ENCODE measurements around the gene CRKL. TPM values are rescaled to one million over a fixed set of nuclear protein-coding genes. Genes with fewer than 3 reads are reported as not detected.

The CRKL gene
- total and polyA plus RNA-seq, 4 donors = 55.2 to 88.0 (median 64.6) TPM

- no peaks in the 10 kb centered on the region for H3K9me3 ChIP-seq (ENCODE audit: control insufficient read depth, insufficient read depth, low read length)
- WGBS (ENCODE audit: insufficient coverage) = 32% methylated on average over 11 of the region's 13 CpGs
- H3K27ac ChIP-seq (ENCODE audit: low read depth, low read length) = no peak overlapping the region
- peaks cover 43% of the 10 kb centered on the region for H3K4me1 ChIP-seq (ENCODE audit: control insufficient read depth, insufficient read depth, low read length)
- H3K27me3 ChIP-seq (ENCODE audit: control insufficient read depth, insufficient read depth, low read length) = no peaks in the 10 kb centered on the region
- H3K4me3 ChIP-seq (ENCODE audit: low read depth, low read length) = peak overlapping the region; percentile 28
- H3K36me3 ChIP-seq (ENCODE audit: control insufficient read depth, insufficient read depth, low read length) = peaks cover 32% of the 10 kb centered on the region
- no peak for DNase-seq (ENCODE audit: low read depth in 4 of 6, low spot score in 6 of 6)
Observed at GRCh38 chr22:20979940-20980453, 62.8 kb downstream of the CRKL start.

- H3K9me3 ChIP-seq (ENCODE audit: control insufficient read depth, insufficient read depth, low read length) = no peaks in the 10 kb centered on the region
- H3K27ac ChIP-seq (ENCODE audit: low read depth, low read length) = no peak overlapping the region
- DNase-seq (ENCODE audit: low read depth in 4 of 6, low spot score in 6 of 6) = no peak
- H3K36me3 ChIP-seq (ENCODE audit: control insufficient read depth, insufficient read depth, low read length) = peaks cover 35% of the 10 kb centered on the region
- H3K4me1 ChIP-seq (ENCODE audit: control insufficient read depth, insufficient read depth, low read length) = peaks cover 43% of the 10 kb centered on the region
- H3K4me3 ChIP-seq (ENCODE audit: low read depth, low read length) = no peak overlapping the region
- WGBS (ENCODE audit: insufficient coverage) = 62% methylated on average over 4 of the region's 4 CpGs
- H3K27me3 ChIP-seq (ENCODE audit: control insufficient read depth, insufficient read depth, low read length) = no peaks in the 10 kb centered on the region
Observed at GRCh38 chr22:20980523-20980922, 63.3 kb downstream of the CRKL start.

- Histone ChIP-seq H3K36me3 (ENCODE audit: control insufficient read depth, insufficient read depth, low read length) (peaks cover 34% of the 10 kb centered on the region), H3K27ac (ENCODE audit: low read depth, low read length) (peak overlapping the region; percentile 91), H3K4me3 (ENCODE audit: low read depth, low read length) (peak overlapping the region; percentile 87), H3K27me3 (ENCODE audit: control insufficient read depth, insufficient read depth, low read length) (no peaks in the 10 kb centered on the region), H3K4me1 (ENCODE audit: control insufficient read depth, insufficient read depth, low read length) (peaks cover 43% of the 10 kb centered on the region), H3K9me3 (ENCODE audit: control insufficient read depth, insufficient read depth, low read length) (no peaks in the 10 kb centered on the region)
- 93% methylated on average over 4 of the region's 10 CpGs for WGBS (ENCODE audit: insufficient coverage)
- DNase-seq (ENCODE audit: low read depth in 4 of 6, low spot score in 6 of 6) = no peak
Observed at GRCh38 chr22:20980938-20981722, 63.9 kb downstream of the CRKL start.

GRCh38 chr22:20981787-20982562 lies 64.8 kb downstream of the CRKL start, which contains the start of gene LZTR1:
Gene LZTR1, plus strand, starts transcription at chr22:20982297. Its CDS starts 75 bp downstream, at chr22:20982372.
- Histone ChIP-seq H3K4me1 (ENCODE audit: control insufficient read depth, insufficient read depth, low read length) (peaks cover 43% of the 10 kb centered on the region), H3K27ac (ENCODE audit: low read depth, low read length) (peak within 1 kb of the TSS; percentile 91), H3K9me3 (ENCODE audit: control insufficient read depth, insufficient read depth, low read length) (no peaks in the 10 kb centered on the region), H3K27me3 (ENCODE audit: control insufficient read depth, insufficient read depth, low read length) (no peaks in the 10 kb centered on the region), H3K4me3 (ENCODE audit: low read depth, low read length) (peak within 1 kb of the TSS; percentile 87), H3K36me3 (ENCODE audit: control insufficient read depth, insufficient read depth, low read length) (peaks cover 27% of the 10 kb centered on the region)
- DNase-seq (ENCODE audit: low read depth in 4 of 6, low spot score in 6 of 6) = peak; percentile 65 to 95 (median 84)
- WGBS (ENCODE audit: insufficient coverage) = under 1% methylated on average over 87 of the region's 87 CpGs

GRCh38 chr22:20982563-20982882 lies 65.3 kb downstream of the CRKL start:
- 1% methylated on average over 12 of the region's 12 CpGs for whole genome bisulfite sequencing (ENCODE audit: insufficient coverage)
- Histone ChIP-seq H3K4me3 (ENCODE audit: low read depth, low read length) (peak overlapping the region; percentile 87), H3K9me3 (ENCODE audit: control insufficient read depth, insufficient read depth, low read length) (no peaks in the 10 kb centered on the region), H3K27ac (ENCODE audit: low read depth, low read length) (peak overlapping the region; percentile 40), H3K27me3 (ENCODE audit: control insufficient read depth, insufficient read depth, low read length) (no peaks in the 10 kb centered on the region), H3K36me3 (ENCODE audit: control insufficient read depth, insufficient read depth, low read length) (peaks cover 31% of the 10 kb centered on the region), H3K4me1 (ENCODE audit: control insufficient read depth, insufficient read depth, low read length) (peaks cover 43% of the 10 kb centered on the region)
- no peak for DNase-seq (ENCODE audit: low read depth in 4 of 6, low spot score in 6 of 6)

- 95% methylated on average over 4 of the region's 5 CpGs for WGBS (ENCODE audit: insufficient coverage)
- peaks cover 43% of the 10 kb centered on the region for H3K4me1 ChIP-seq (ENCODE audit: control insufficient read depth, insufficient read depth, low read length)
- no peaks in the 10 kb centered on the region for H3K27me3 ChIP-seq (ENCODE audit: control insufficient read depth, insufficient read depth, low read length)
- H3K36me3 ChIP-seq (ENCODE audit: control insufficient read depth, insufficient read depth, low read length) = peaks cover 37% of the 10 kb centered on the region
- peak overlapping the region; percentile 87 for H3K4me3 ChIP-seq (ENCODE audit: low read depth, low read length)
- H3K9me3 ChIP-seq (ENCODE audit: control insufficient read depth, insufficient read depth, low read length) = no peaks in the 10 kb centered on the region
- no peak for DNase-seq (ENCODE audit: low read depth in 4 of 6, low spot score in 6 of 6)
- H3K27ac ChIP-seq (ENCODE audit: low read depth, low read length) = no peak overlapping the region
Observed at GRCh38 chr22:20983081-20983771, 66.0 kb downstream of the CRKL start.

GRCh38 chr22:20985720-20986119 lies 68.5 kb downstream of the CRKL start:
- peaks cover 61% of the 10 kb centered on the region for H3K36me3 ChIP-seq (ENCODE audit: control insufficient read depth, insufficient read depth, low read length)
- no peaks in the 10 kb centered on the region for H3K27me3 ChIP-seq (ENCODE audit: control insufficient read depth, insufficient read depth, low read length)
- no peaks in the 10 kb centered on the region for H3K9me3 ChIP-seq (ENCODE audit: control insufficient read depth, insufficient read depth, low read length)
- no peak overlapping the region for H3K27ac ChIP-seq (ENCODE audit: low read depth, low read length)
- WGBS (ENCODE audit: insufficient coverage) = 97% methylated on average over 7 of the region's 7 CpGs
- peaks cover 24% of the 10 kb centered on the region for H3K4me1 ChIP-seq (ENCODE audit: control insufficient read depth, insufficient read depth, low read length)
- no peak for DNase-seq (ENCODE audit: low read depth in 4 of 6, low spot score in 6 of 6)
- no peak overlapping the region for H3K4me3 ChIP-seq (ENCODE audit: low read depth, low read length)

- Histone ChIP-seq H3K36me3 (ENCODE audit: control insufficient read depth, insufficient read depth, low read length) (peaks cover 68% of the 10 kb centered on the region), H3K9me3 (ENCODE audit: control insufficient read depth, insufficient read depth, low read length) (no peaks in the 10 kb centered on the region), H3K4me1 (ENCODE audit: control insufficient read depth, insufficient read depth, low read length) (peaks cover 17% of the 10 kb centered on the region), H3K27me3 (ENCODE audit: control insufficient read depth, insufficient read depth, low read length) (no peaks in the 10 kb centered on the region), H3K27ac (ENCODE audit: low read depth, low read length) (no peak overlapping the region), H3K4me3 (ENCODE audit: low read depth, low read length) (no peak overlapping the region)
- 100% methylated on average over 1 of the region's 1 CpG for WGBS (ENCODE audit: insufficient coverage)
- no peak for DNase-seq (ENCODE audit: low read depth in 4 of 6, low spot score in 6 of 6)
Observed at GRCh38 chr22:20986365-20986764, 69.2 kb downstream of the CRKL start.

- Histone ChIP-seq H3K36me3 (ENCODE audit: control insufficient read depth, insufficient read depth, low read length) (peaks cover 77% of the 10 kb centered on the region), H3K9me3 (ENCODE audit: control insufficient read depth, insufficient read depth, low read length) (no peaks in the 10 kb centered on the region), H3K27me3 (ENCODE audit: control insufficient read depth, insufficient read depth, low read length) (no peaks in the 10 kb centered on the region), H3K27ac (ENCODE audit: low read depth, low read length) (no peak overlapping the region), H3K4me1 (ENCODE audit: control insufficient read depth, insufficient read depth, low read length) (peaks cover 13% of the 10 kb centered on the region), H3K4me3 (ENCODE audit: low read depth, low read length) (no peak overlapping the region)
- DNase-seq (ENCODE audit: low read depth in 4 of 6, low spot score in 6 of 6) = no peak
- 95% methylated on average over 14 of the region's 14 CpGs for WGBS (ENCODE audit: insufficient coverage)
Observed at GRCh38 chr22:20987375-20987774, 70.2 kb downstream of the CRKL start.
